GM12878 (cell line): ENCODE data around the gene COL18A1. TPM values are rescaled to one million over a fixed set of nuclear protein-coding genes. Genes with fewer than 3 reads are reported as not detected.

Source experiments
- ATAC-seq: fragments of 200-7000 bp; cut with Tn5 transposase; 3 replicates; pipeline ENCODE4 v1.9.1; 2020; ENCODE audit warnings: mild to moderate bottlenecking, moderate library complexity
- BruUV-seq: library from RNA; stranded (reverse); fragments of 400-500 nt; replicated peaks from 2 replicates; lab custom pipeline; 2021; lab: Mats Ljungman, UMichigan
- CTCF ChIA-PET: fragments of 300-600 bp; sonication (Branson Sonifier 250); formaldehyde crosslinking; extraction: SDS; loops from one replicate; lab custom pipeline; 2021; ENCODE audit warnings: inconsistent platforms; lab: Yijun Ruan, JAX
- POLR2A ChIA-PET: fragments of 350-600 bp; formaldehyde crosslinking; extraction: SDS; loops from one replicate; lab custom pipeline; 2021; ENCODE audit warnings: inconsistent platforms; lab: Charles Lee
- RAD21 ChIA-PET: fragments of 300-600 bp; sonication (Branson Sonifier 250); formaldehyde crosslinking; loops from one replicate; lab custom pipeline; 2023; ENCODE audit warnings: antibody characterized with exemption; ENCODE audit not compliant: unreplicated experiment; lab: Charles Lee
- SMC1A ChIA-PET: fragments of 300-600 bp; sonication (Branson Sonifier 250); formaldehyde crosslinking; loops from one replicate; lab custom pipeline; 2023; ENCODE audit not compliant: unreplicated experiment, uncharacterized antibody; lab: Charles Lee
- DNase-seq: peaks from one replicate; pipeline ENCODE4 v3.0.0-alpha.2; 2011; ENCODE audit warnings: low read depth, low spot score
- FAIRE-seq: peaks from 3 replicates; lab custom pipeline; 2011; peaks lifted over from hg19 to GRCh38; lab: Jason Lieb, UNC
- H2AFZ ChIP-seq: 2 replicates; pipeline ENCODE4 v1.6.0; 2011; ENCODE audit warnings: low read depth, low read length, control low read depth; ENCODE audit not compliant: control insufficient read depth
- H3K27ac ChIP-seq: 2 replicates; pipeline ENCODE4 v1.5.1; 2011; ENCODE audit warnings: control low read depth; ENCODE audit not compliant: control insufficient read depth, insufficient read depth
- H3K27me3 ChIP-seq, 2 experiments: replicated peaks in 1 of 2; 2 replicates each; pipeline versions ENCODE4 v1.6.0 to v1.6.1; 2011; ENCODE audit warnings: low read length in 1 of 2; ENCODE audit not compliant: control insufficient read depth in 2 of 2, insufficient read depth in 2 of 2
- H3K36me3 ChIP-seq, 2 experiments: 2 replicates each; pipeline ENCODE4 v1.5.1; 2011; ENCODE audit warnings: low read length in 1 of 2; ENCODE audit not compliant: control insufficient read depth in 2 of 2, insufficient read depth in 2 of 2
- H3K4me1 ChIP-seq: 2 replicates; pipeline ENCODE4 v1.6.1; 2011; ENCODE audit warnings: mild to moderate bottlenecking, low read length, moderate library complexity, mixed read lengths; ENCODE audit not compliant: control insufficient read depth, insufficient read depth
- H3K4me2 ChIP-seq: 2 replicates; pipeline ENCODE4 v1.6.0; 2011; ENCODE audit warnings: control low read depth; ENCODE audit not compliant: control insufficient read depth, insufficient read depth
- H3K4me3 ChIP-seq: fragments of 200-600 bp; sonication (generic); 2 replicates; pipeline ENCODE4 v1.5.1; 2016
- H3K79me2 ChIP-seq: 2 replicates; pipeline ENCODE4 v1.6.0; 2011; ENCODE audit warnings: low read length; ENCODE audit not compliant: control insufficient read depth, insufficient read depth
- H3K9ac ChIP-seq: 2 replicates; pipeline ENCODE4 v1.8.0; 2011; ENCODE audit warnings: low read length, control low read depth, mixed read lengths; ENCODE audit not compliant: control insufficient read depth, insufficient read depth
- H3K9me3 ChIP-seq: replicated peaks from 3 replicates; pipeline ENCODE4 v1.5.1; 2011; ENCODE audit warnings: mild to moderate bottlenecking, low read length; ENCODE audit not compliant: control insufficient read depth, insufficient read depth
- H4K20me1 ChIP-seq: 2 replicates; pipeline ENCODE4 v1.6.0; 2011; ENCODE audit not compliant: control insufficient read depth, insufficient read depth
- ATF2 ChIP-seq: IDR thresholded peaks from 2 replicates; pipeline ENCODE4 v1.6.1; 2012; ENCODE audit warnings: low read length, inconsistent platforms
- BCL11A ChIP-seq: IDR thresholded peaks from 2 replicates; pipeline ENCODE4 v1.6.1; 2011; ENCODE audit warnings: low read depth, low read length
- E2F4 ChIP-seq: IDR thresholded peaks from 2 replicates; pipeline ENCODE4 v1.6.1; 2012; ENCODE audit warnings: low read depth, low read length, improper control_type of control experiment
- ETV6 ChIP-seq, 2 experiments: fragments of 450-650 bp in 1 of 2; IDR thresholded peaks in 1 of 2; conservative IDR thresholded peaks in 1 of 2; 2 replicates each; pipeline ENCODE4 v1.6.1; 2014; ENCODE audit warnings: antibody characterized with exemption in 1 of 2, borderline replicate concordance in 1 of 2, low read depth in 1 of 2, mild to moderate bottlenecking in 1 of 2, moderate library complexity in 1 of 2
- FOXM1 ChIP-seq: IDR thresholded peaks from 2 replicates; pipeline ENCODE4 v1.6.1; 2012; ENCODE audit warnings: low read depth, mild to moderate bottlenecking, inconsistent platforms, low read length, moderate library complexity
- HDAC6 ChIP-seq: fragments of 200-600 bp; sonication (generic); IDR thresholded peaks from one replicate; pipeline ENCODE4 v1.8.0; 2017; ENCODE audit warnings: antibody characterized with exemption; ENCODE audit not compliant: unreplicated experiment
- KLF5 ChIP-seq: fragments of 450-650 bp; IDR thresholded peaks from 2 replicates; pipeline ENCODE4 v1.6.1; 2014; ENCODE audit warnings: mild to moderate bottlenecking; ENCODE audit not compliant: partially characterized antibody
- MYC ChIP-seq: IDR thresholded peaks from 2 replicates; pipeline ENCODE4 v1.6.1; 2011; ENCODE audit warnings: mild to moderate bottlenecking, low read length, moderate library complexity, inconsistent platforms; ENCODE audit not compliant: insufficient read depth, insufficient replicate concordance, insufficient read length, severe bottlenecking
- PAX5 ChIP-seq: IDR thresholded peaks from 2 replicates; pipeline ENCODE4 v1.6.1; 2011; ENCODE audit warnings: low read depth, low read length, borderline replicate concordance
- SPI1 ChIP-seq: IDR thresholded peaks from 2 replicates; pipeline ENCODE4 v1.6.1; 2011; ENCODE audit warnings: low read depth, mild to moderate bottlenecking, low read length, moderate library complexity, borderline replicate concordance; ENCODE audit not compliant: insufficient read depth
- YBX1 ChIP-seq: fragments of 450-650 bp; IDR thresholded peaks from 2 replicates; pipeline ENCODE4 v1.6.1; 2016; ENCODE audit warnings: antibody characterized with exemption
- ZNF384 ChIP-seq: IDR thresholded peaks from 2 replicates; pipeline ENCODE4 v1.6.1; 2012; ENCODE audit warnings: low read depth, mild to moderate bottlenecking, low read length, improper control_type of control experiment, borderline replicate concordance
- WGBS: methylation state at CpG from one replicate; pipeline ENCODE4 v1.1.6; 2016; ENCODE audit warnings: low lambda C conversion rate; ENCODE audit not compliant: insufficient replicate concordance, insufficient coverage; ENCODE audit errors: missing lambda C conversion rate; 5-methylcytosine and 5-hydroxymethylcytosine counted together
- in situ Hi-C: fragments of 300-500 bp; cut with MboI; formaldehyde crosslinking; loops from 9 replicates; pipeline ENCODE4 v1.14.3; 2018; ENCODE audit warnings: mixed read lengths
- intact Hi-C: fragments of 100-400 bp; cut with micrococcal nuclease; formaldehyde crosslinking; loops from one replicate; pipeline ENCODE4 v1.14.2; 2022; ENCODE audit not compliant: unreplicated experiment
- polyA plus RNA-seq, 11 experiments: library from polyadenylated mRNA; depleted of rRNA in 4 of 11; unstranded in 6 of 11; stranded (reverse) in 5 of 11; fragments of >200 nt; fragmentation: Nextera tagmentation in 4 of 11; fragmentation: Illumina TruSeq in 1 of 11; extraction: Ambion mirVana in 4 of 11; extraction: Trizol in 1 of 11; gene quantifications; 1 replicate in 1 of 11; 2 replicates in 10 of 11; pipeline versions ENCODE4 v1.2.1 to v1.2.3, GENCODE V29; 2011 to 2016; ENCODE audit warnings: inconsistent platforms in 2 of 11, missing spikeins in 2 of 11, low read depth in 1 of 11
- total RNA-seq, 4 experiments: library from RNA; depleted of rRNA in 3 of 4; stranded (reverse); fragments of >200 nt in 3 of 4; fragmentation: Illumina TruSeq in 1 of 4; extraction: Trizol in 1 of 4; gene quantifications; 2 replicates each; pipeline versions ENCODE4 v1.2.1 to v1.2.3, GENCODE V29; 2013 to 2021
- TF ChIP-seq, protein P1 (sequence below): IDR thresholded peaks from 2 replicates; pipeline ENCODE4 v1.6.1; 2011; ENCODE audit warnings: borderline replicate concordance, low read depth, mild to moderate bottlenecking, moderate library complexity, mixed read lengths, low read length; ENCODE audit not compliant: insufficient read depth; ENCODE audit errors: extremely low read length

The COL18A1 gene
- total and polyA plus RNA-seq, 10 of the 15 experiments (the other 5 are each of a cell fraction or from before 2014, with no cell fraction given), result under 0.01 to 0.49 (median 0.09) TPM; not detected in 3

- Histone ChIP-seq H2AFZ (no peak overlapping the region), H3K4me3 (no peak overlapping the region), H4K20me1 (no peaks in the 10 kb centered on the region), H3K27ac (no peak overlapping the region), H3K4me2 (no peak overlapping the region), H3K9ac (no peak overlapping the region), H3K36me3 (no peaks in the 10 kb centered on the region), H3K79me2 (no peaks in the 10 kb centered on the region), H3K9me3 (no peaks in the 10 kb centered on the region), H3K27me3 (peaks cover 0 to 2% of the 10 kb centered on the region in 2 experiments; a peak in 2 of 4 replicates), H3K4me1 (no peaks in the 10 kb centered on the region)
- ChIA-PET CTCF (no interaction called here), SMC1A (no interaction called here), POLR2A (no interaction called here), RAD21 (no interaction called here)
- DNase-seq (no peak), ATAC-seq (no peak), FAIRE-seq (no peak)
- WGBS, result 14% methylated on average over 7 of the region's 7 CpGs
- in situ Hi-C loops (no loop called here), intact Hi-C loops (no loop called here)
- TF ChIP-seq BCL11A (no peak), YBX1 (no peak), PAX5 (no peak)
- no TSS peak for BruUV-seq
These were observed 9.0 kb downstream of the COL18A1 start for GRCh38 chr21:45413922-45414321.

- Histone ChIP-seq H3K36me3 (no peaks in the 10 kb centered on the region), H3K4me3 (no peak overlapping the region), H3K4me1 (no peaks in the 10 kb centered on the region), H3K9me3 (no peaks in the 10 kb centered on the region), H2AFZ (no peak overlapping the region), H3K27ac (no peak overlapping the region), H3K4me2 (no peak overlapping the region), H3K79me2 (no peaks in the 10 kb centered on the region), H3K9ac (no peak overlapping the region), H3K27me3 (peaks cover 0 to 2% of the 10 kb centered on the region in 2 experiments; a peak in 2 of 4 replicates), H4K20me1 (no peaks in the 10 kb centered on the region)
- ChIA-PET POLR2A (no interaction called here), CTCF (no interaction called here), RAD21 (no interaction called here), SMC1A (no interaction called here)
- no peak for FAIRE-seq
- intact Hi-C loops, result no loop called here
- in situ Hi-C loops, result no loop called here
- WGBS, result 30% methylated on average over 25 of the region's 25 CpGs
- ATAC-seq, result no peak
- no peak for DNase-seq
- no TSS peak for BruUV-seq
- no peak for TF ChIP-seq KLF5
- TF ChIP-seq, protein P1, sequence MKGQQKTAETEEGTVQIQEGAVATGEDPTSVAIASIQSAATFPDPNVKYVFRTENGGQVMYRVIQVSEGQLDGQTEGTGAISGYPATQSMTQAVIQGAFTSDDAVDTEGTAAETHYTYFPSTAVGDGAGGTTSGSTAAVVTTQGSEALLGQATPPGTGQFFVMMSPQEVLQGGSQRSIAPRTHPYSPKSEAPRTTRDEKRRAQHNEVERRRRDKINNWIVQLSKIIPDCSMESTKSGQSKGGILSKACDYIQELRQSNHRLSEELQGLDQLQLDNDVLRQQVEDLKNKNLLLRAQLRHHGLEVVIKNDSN, result no peak
- no peak for TF ChIP-seq E2F4
- TF ChIP-seq MYC, result no peak
- no peak for TF ChIP-seq ATF2
- no peak for TF ChIP-seq FOXM1
- TF ChIP-seq ETV6 (conservative IDR thresholded peaks at IDR 0.05 in 1 of 2, IDR thresholded peaks at IDR 0.05 in 1 of 2; ENCODE audit: borderline replicate concordance in 1 of 2, low read depth in 1 of 2), result no peak
- no peak for TF ChIP-seq SPI1
- no peak for TF ChIP-seq ZNF384
- TF ChIP-seq HDAC6, result no peak
These were observed 9.6 kb downstream of the COL18A1 start for GRCh38 chr21:45414396-45415187.
